Stomach (tissue), 4 donors: ENCODE data around the gene SNX22.

ENCODE experiments used
- CTCF ChIP-seq, 7 experiments: fragments of 450-650 bp in 4 of 7; fragments of 200-600 bp in 3 of 7; sonication (generic) in 3 of 7; IDR thresholded peaks; one replicate each; pipeline ENCODE4 v1.5.1; 2016 to 2019; ENCODE audit warnings: antibody characterized with exemption in 7 of 7, control low read depth in 2 of 7, mild to moderate bottlenecking in 1 of 7
- POLR2A ChIP-seq, 4 donors: fragments of 450-650 bp; IDR thresholded peaks; one replicate each; pipeline ENCODE4 v1.6.1; 2016; ENCODE audit warnings: antibody characterized with exemption in 4 of 4, control low read depth in 2 of 4, mild to moderate bottlenecking in 1 of 4, moderate library complexity in 1 of 4
- POLR2AphosphoS5 ChIP-seq, 3 donors: sonication (generic); formaldehyde crosslinking; IDR thresholded peaks; one replicate each; pipeline ENCODE4 v1.6.1; 2016; ENCODE audit warnings: antibody characterized with exemption in 3 of 3

- no peak for TF ChIP-seq CTCF (IDR thresholded peaks at IDR 0.05)
- no peak for TF ChIP-seq POLR2A (IDR thresholded peaks at IDR 0.05)
- no peak for TF ChIP-seq POLR2AphosphoS5 (IDR thresholded peaks at IDR 0.05)
Observed at GRCh38 chr15:64197425-64197824, 45.9 kb downstream of the SNX22 start.
